Sciatic nerve (tissue), 2 donors: Measurements from ENCODE around the gene EXOSC2. TPM values are rescaled to one million over a fixed set of nuclear protein-coding genes. Genes with fewer than 3 reads are reported as not detected.
A peak's percentile ranks its signal among the peaks of the same experiment; 100 is the strongest.
"Not testable (repeated sequence)": the region's sequence is repeated elsewhere in the genome, so short reads cannot be mapped to it uniquely, and the experiment has no call there.

Source experiments
- ATAC-seq: fragments of 200-7000 bp; cut with Tn5 transposase; one replicate; pipeline ENCODE4 v1.9.1; 2020; ENCODE audit warnings: mild to moderate bottlenecking, moderate library complexity
- DNase-seq: peaks from one replicate; pipeline ENCODE4 v3.0.0-alpha.2; 2020; ENCODE audit warnings: low spot score
- intact Hi-C: fragments of 100-400 bp; cut with DNase I; formaldehyde crosslinking; loops from one replicate; pipeline ENCODE4 v1.14.2; 2022
- total RNA-seq: library from RNA; stranded (reverse); fragmentation: NEBNext Ultra II Directional; extraction: Animal tissue kit (Norgen Biotek cat#: 25700); gene quantifications from one replicate; pipeline ENCODE4 v1.2.1, GENCODE V29; 2021
- donor health status: DM: no; HTN: no; CAD: no.
- donor health status: DM: no; HTN: no; CAD: no.

Gene EXOSC2
- total RNA-seq, 1 donor from 2014 or later: 27.2 TPM

DNA sequence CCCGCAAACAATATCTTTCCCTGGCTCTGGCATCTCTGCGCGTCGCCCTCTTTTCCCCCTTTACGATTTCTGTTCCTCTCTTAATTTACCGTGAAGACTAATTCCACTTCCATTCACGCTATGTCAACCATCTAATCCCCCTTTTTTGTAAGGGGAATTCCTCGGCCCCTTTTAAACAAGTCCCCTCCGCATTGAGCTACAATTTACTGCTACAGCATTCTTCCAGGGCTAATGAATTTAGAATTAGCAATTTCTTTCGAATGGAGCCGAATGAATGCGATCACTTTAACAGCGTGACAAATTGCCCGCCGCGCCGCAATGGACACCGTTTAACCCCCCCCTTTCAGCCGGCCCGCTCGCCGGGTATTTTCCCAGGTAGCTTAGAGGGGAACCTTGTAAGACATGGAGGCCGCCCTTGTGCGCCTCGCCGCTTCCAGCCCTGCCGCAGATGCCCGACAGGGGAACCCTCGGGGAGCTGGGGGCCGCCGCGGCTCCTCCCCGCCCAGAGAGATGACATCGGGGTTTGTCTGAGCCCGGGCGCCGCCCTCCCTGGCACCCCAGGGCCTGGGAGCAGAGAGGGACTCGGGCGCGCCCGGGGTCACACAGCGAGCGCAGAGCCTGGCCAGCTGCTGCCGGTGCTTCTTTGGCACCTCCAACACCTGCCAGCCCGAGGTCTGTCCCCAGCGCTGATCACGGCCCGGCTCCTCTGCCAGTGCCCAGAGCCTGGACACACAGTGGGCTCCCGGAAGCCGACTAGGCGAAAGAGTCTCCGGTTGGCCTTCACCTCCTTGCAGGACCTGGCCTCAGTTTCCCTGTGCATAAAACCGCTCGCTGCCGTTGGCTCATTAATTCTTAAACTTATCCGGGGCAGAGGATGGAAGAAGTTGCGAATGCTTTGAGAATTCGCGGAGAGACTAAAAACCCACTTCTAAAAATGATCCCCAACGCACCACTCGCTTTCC, 27.9 kb upstream of the EXOSC2 start:
- intact Hi-C loops: no loop called here
- DNase-seq (no peak), ATAC-seq (no peak)

DNA sequence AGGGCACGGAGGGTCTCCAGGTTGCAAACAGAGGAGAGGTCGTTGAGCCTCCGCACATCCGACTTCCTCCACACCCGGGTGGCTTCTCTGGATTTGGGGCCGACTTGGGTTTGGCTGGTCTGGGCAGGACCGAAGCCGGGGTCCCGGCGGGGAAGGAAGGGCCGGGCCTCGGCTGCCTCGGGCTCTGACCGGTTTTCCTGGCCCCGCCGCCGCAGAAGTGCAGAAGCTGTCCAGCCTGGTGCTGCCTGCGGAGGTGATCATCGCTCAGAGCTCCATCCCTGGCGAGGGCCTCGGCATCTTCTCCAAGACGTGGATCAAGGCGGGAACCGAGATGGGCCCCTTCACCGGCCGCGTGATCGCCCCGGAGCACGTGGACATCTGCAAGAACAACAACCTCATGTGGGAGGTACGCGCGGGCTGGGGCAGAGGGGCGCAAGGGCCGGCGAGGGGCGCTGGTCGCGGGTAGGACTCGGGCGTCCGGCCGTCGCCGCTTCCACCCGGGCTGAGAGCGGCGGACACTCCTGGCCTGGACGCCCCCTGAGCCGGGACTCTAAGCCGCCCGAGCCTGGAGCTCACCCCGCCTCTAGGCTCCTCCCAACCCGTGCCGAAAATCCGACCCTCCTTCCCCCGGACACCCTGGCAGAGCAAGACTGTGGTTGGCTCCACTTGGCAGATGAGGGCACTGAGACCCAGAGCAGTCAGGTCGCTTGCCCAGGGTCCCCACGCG, 27.0 kb upstream of the EXOSC2 start:
- no peak for DNase-seq
- no peak for ATAC-seq
- intact Hi-C loops: no loop called here

DNA sequence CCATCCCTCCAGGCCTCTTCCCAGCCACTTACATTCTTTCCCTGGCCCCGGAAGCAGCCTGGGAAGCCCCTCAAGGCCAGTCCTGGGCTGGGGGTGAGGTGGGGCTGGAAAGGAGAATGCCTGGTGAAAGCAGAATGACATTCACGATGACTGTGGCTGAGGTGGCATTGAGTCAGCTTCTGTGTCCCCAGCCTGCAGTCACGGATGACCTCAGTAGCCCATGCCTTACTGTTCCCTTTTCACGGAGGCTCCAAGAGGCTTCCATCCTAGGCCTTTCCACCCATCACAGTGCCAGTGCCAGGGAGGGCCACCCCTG, 26.5 kb upstream of the EXOSC2 start:
- no peak for ATAC-seq
- intact Hi-C loops: no loop called here
- no peak for DNase-seq

DNA sequence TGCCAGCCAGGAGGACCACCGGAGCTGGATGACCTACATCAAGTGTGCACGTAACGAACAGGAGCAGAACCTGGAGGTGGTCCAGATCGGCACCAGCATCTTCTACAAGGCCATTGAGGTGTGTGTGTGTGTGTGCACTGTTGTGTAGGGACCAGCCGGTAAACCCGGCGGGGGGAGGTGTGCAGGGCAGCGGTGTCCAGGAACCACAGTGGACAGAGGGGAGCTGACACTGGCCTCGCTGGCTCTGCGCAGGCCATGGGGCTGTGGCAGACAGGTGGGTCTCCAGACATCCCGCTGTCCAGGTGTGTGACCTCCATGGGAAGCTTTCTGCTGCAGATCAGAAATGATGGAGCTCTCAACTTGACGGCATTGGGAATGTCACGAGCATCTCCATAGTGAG, 25.4 kb upstream of the EXOSC2 start:
- intact Hi-C loops: loop anchor here (1.0 kb wide), 1 partner anchor 41 kb away; no protein-coding TSS in a partner anchor
- ATAC-seq: no peak

DNA sequence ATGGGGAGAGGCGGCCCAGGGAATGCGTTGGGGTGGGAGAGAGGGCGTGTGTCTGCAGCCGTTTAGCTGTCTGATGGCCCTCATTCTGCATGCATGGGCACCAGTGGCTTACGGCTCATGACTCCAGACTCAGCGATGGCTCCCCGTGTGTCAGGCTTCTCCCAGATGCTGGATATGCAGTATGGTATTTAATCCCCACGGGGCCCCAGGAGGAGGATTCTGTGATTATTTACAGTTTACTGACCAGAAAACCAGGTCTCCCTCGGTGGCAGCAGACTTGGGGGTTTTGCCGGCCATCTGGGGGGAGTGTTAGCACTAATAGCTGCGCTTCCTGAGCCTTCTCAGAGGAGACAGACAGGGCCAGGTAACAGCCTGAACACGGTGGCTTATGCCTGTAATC, 24.9 kb upstream of the EXOSC2 start:
- no peak for DNase-seq
- no peak for ATAC-seq
- intact Hi-C loops: loop anchor here (1.0 kb wide), 1 partner anchor 41 kb away; no protein-coding TSS in a partner anchor

More for the DNA sequence above, 25.4 kb upstream of the EXOSC2 start:
- no peak for DNase-seq

DNA sequence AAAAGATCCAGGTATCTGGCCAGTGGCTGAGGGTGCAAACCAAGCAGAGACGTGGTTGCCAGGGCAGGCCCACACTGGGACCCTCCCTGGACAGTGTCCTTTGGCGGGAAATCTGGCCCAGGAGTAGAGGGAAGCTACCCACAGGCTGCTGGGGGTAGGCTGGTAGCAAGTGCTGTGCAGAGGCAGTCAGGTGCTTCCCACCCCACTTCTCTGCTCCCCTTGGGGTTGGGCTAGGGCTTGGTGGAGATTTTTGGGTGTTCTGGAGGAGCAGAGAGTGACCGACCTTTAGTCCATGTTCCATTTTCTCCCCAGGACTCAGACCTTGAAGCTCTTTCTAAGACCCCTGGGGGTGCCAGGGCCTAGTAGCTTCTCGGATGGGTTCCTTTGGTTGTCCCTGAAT, 23.6 kb upstream of the EXOSC2 start:
- ATAC-seq: no peak
- intact Hi-C loops: no loop called here
- DNase-seq: no peak

DNA sequence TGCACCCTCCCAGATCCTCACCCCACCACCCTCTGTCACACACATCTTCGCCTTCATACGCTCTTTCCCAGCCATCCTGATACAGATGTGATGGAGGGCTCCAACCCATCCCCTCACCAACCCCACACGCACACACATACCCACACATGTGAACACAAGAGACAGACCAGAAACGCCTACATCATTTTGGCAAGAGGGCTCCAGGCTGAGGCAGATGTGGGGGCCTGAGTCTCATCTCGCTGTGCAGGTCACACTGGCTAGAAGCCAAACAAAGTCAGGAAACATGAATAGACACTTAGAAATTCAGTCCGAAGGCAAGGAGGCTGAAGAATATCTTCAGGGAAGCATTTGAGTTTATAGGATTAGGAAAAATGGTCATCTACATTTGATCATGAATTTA, 22.9 kb upstream of the EXOSC2 start:
- intact Hi-C loops: no loop called here
- no peak for ATAC-seq
- no peak for DNase-seq

DNA sequence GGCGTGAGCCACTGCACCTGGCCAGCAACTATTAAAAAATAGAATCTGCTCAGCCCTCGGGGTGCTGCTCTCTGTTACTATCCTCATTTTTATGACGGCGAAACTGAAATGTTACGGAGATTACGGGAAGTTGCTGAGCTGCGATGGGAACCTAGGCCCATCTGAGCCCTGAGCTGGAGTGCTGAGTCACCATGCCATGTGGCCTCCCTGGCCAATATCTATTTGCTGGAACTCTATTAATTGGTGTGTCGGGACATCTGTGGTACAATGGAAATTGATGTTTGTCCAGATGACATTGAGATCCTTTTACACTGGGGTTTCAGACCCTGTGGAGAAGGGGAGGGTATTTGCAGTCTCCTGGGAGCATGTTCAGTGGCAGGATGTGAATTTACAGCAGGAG, 21.1 kb upstream of the EXOSC2 start:
- intact Hi-C loops: no loop called here
- ATAC-seq: no peak

DNA sequence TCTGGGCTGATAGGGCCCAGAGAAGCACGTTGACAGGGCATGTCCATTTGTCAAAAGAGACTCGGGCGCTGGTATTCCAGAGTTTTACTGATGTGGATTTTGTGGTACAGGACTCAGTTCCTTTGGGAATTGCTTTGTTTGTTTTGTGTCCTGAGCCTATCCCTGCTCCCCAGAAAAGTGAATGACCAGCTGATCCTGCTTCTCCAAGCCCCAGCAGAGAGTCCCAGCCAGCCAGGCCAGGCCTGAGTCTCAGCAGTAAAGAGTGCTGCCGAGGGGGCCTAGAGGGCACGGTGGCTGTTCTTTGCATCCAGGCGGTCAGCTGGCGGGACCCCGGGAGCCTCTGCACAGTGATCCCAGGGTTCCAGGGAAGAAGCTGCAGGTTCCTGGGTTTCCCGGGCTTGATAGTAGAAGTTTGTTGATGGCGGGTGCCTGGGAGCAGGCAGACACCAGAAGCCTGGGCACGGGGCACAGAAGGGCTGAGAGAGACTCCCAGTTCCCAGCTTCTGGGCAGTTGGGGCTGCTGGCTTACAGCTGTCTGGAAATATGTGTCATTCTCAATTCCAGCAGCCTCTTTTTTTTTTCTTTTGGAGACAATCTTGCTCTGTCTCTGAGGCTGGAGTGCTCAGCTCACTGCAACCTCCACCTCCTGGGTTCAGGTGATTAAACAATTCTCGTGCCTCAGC, 20.5 kb upstream of the EXOSC2 start:
- no peak for DNase-seq
- intact Hi-C loops: no loop called here
- no peak for ATAC-seq

More for the DNA sequence above, 21.1 kb upstream of the EXOSC2 start:
- no peak for DNase-seq

DNA sequence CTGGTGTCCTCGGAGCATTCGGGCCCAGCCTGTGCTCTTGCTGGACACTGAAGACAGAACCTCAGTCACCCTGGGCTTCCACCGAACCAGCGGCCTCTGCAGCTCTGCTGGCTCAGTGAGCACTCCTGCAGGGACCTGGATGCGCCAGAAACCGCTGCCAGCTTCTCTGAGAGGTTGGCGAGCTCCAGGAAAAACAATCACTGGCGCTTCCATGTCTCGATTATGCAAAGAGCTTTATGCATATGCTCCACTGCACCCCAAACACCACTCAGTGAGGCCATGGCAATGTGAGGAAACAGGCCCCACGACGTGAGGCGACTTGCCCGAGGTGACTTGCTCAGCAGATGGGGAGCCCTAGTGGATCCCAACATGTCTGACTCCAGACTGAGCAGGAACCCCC, 18.2 kb upstream of the EXOSC2 start:
- ATAC-seq (no peak), DNase-seq (no peak)

DNA sequence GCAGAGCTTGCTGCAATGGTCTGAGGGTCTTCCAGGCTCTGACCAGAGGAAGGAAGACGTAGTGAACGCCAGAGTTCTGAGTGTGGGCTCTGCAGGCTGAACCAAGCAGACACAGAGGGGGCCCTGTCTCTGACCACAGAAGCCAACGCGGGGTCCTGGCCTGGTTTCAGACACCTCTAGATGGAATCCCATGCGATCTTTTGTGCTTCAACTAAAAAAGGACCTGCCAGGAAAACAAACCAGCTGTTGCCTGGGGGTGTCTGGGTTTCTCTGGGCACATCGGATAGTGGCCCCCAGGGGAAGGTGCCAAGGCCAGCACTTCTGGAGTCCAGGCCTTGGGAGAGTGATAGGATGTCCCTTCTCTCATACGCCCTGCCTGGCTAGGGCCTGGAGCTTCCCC, 16.3 kb upstream of the EXOSC2 start:
- DNase-seq: no peak
- intact Hi-C loops: no loop called here
- no peak for ATAC-seq

More for the DNA sequence above, 18.2 kb upstream of the EXOSC2 start:
- intact Hi-C loops: no loop called here

DNA sequence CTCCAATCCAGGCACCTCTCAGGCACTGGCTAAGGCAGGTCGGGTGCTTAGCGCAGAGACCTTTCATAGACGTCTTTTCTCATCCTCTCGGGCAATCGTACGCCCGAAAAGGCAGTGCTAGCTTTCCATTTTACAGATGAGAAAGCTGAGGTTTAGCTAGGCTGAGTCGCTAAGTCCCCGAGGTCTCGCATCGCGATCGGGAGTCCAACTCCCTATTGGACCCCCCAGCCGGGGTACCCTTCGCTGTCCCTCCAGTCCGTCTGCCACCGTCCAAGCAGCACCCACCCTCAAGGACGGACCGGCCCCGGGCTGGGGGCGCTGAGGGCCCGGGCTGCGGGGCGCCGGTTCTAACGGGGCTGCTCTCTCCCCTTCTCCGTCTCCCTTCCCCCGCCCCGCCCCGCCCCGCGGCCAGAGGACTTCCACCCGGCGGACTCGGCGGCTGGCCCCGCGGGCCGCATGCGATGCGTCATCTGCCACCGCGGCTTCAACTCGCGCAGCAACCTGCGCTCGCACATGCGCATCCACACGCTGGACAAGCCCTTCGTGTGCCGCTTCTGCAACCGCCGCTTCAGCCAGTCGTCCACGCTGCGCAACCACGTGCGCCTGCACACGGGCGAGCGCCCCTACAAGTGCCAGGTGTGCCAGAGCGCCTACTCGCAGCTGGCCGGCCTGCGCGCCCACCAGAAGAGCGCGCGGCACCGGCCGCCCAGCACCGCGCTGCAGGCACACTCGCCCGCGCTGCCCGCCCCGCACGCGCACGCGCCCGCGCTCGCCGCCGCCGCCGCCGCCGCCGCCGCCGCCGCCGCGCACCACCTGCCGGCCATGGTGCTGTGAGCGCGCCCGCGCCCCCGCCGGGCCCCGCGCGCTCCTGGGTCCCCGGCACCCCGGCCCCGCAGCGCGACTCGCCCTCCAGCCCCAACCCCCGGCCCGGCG, 12.5 kb upstream of the EXOSC2 start:
- peak; percentile 79 for DNase-seq
- ATAC-seq: peak; percentile 38
- intact Hi-C loops: no loop called here

DNA sequence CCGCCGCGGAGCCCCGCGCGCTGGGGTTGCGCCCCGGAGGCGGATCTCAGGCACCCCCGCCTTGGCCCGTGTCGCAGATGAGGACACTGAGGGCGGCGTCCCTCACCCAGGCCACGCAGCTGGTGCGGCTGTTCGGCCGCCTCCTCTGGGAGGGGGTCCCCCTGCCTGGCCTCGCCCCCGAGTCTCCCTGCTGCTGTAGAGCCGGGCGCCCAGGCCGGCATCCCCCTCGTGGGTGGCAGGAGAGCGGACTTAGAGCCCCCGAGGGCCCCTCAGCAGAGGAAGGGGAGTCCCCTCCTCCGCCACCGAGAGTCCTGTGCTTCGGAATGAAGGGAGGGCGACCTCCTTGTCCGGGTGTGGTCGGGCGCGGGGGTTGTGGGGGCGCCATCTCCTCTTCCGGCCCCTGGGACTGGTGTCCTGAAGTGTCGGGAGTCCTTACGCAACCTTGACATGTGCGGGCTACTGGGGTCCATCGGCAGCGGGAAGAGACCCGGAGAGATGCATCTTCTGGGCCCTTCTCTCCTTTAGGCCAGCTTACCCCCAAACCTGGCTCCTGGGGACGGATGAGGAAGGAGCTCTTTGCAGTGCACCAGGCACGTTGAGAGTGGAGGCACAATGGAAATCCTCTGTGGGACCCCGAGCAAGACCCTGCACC, 11.7 kb upstream of the EXOSC2 start:
- intact Hi-C loops: loop anchor here (2.0 kb wide), 1 partner anchor 221 kb away; no protein-coding TSS in a partner anchor
- no peak for DNase-seq
- peak; percentile 39 for ATAC-seq

DNA sequence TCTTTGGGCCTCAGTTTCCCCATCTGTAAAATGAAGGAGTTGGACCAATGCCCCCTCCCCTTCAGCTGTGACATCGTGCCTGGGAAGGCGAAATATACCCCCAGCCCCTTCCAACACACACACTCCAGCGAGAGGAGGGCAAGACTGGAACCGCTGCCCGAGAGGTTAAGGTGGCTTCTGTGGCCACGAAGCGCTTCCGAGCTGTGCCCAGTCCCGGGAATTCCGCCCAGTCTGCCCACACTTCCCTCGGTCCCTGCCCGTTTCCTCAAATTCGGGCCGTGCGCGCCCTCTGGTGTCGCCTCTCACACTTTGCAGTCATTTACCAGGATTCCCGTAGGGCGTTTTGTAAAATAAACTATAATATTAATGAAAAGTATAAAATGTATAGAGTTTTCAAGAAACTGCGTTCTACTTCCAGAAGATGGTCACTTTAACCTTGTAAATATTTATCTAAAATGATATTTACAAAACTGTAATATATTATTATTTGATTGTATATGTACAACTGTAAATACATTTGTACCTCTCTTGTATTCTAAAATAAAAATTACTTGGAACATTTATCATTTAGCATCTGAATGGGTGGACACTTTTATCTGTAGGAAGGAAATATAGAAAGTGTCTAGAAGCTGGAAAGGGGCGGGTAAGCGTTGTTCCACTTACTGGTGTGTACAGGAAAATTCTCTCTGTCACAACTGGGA, 11.0 kb upstream of the EXOSC2 start:
- intact Hi-C loops: loop anchor here (2.0 kb wide), 1 partner anchor 222 kb away; no protein-coding TSS in a partner anchor
- DNase-seq (peak; percentile 85), ATAC-seq (peak; percentile 78)

DNA sequence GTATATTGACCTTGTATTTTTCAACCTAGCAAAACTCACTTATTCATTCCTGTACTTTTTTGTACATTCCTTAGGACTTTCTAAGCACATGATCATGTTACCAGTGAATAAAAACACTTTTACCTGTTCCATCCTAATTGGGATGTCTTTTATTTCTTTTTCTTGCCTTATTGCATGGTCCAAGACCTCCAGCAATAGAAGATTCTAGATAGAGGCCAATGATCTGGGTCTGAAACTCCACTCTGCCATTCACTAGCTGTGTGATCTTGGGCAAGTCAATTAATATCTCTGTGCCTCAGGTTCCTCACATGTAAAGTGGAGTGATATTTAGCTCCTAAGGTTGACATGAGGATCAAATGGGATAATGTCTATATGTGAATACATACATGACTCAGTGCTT, 8.5 kb upstream of the EXOSC2 start:
- ATAC-seq (no peak), DNase-seq (no peak)
- intact Hi-C loops: no loop called here

DNA sequence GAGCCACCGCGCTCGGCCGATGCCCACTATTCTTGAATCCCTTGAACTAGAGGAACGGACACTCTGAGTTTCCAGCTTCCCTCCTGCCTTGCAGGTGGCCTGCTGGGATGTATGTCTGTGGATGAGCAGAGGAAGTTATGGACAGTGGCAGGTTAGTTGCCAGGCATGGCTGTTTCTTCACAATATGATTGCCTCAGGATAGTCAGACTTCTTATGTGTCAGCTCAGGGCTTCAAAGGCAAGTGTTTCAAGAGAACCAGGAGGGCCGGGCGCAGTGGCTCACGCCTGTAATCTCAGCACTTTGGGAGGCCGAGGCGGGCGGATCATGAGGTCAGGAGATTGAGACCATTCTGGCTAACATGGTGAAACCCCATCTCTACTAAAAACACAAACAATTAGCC, 7.6 kb upstream of the EXOSC2 start:
- DNase-seq, intact Hi-C loops, ATAC-seq: not testable (repeated sequence)

DNA sequence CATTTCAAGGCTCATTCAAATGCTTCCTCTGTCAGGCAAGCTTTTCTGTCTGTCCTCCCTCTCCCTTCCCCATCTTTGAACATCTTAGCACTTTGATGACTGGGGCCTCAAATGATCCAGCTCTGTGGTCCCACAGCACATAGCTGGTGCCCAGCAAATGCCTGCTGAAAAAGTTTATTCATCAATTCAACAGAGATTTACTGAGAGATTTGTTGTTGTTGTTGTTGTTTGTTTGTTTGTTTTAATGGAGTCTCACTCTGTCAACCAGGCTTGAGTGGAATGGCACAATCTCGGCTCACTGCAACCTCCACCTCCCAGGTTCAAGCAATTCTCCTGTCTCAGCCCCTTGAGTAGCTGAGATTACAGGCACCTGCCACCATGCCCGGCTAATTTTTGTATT, 6.0 kb upstream of the EXOSC2 start:
- ATAC-seq (no peak), DNase-seq (no peak)
- intact Hi-C loops: no loop called here
